ENCODE measurements around the gene PLCB1.
"Not testable (repeated sequence)": the region's sequence is repeated elsewhere in the genome, so short reads cannot be mapped to it uniquely, and the experiment has no call there.

The PLCB1 gene

DNA sequence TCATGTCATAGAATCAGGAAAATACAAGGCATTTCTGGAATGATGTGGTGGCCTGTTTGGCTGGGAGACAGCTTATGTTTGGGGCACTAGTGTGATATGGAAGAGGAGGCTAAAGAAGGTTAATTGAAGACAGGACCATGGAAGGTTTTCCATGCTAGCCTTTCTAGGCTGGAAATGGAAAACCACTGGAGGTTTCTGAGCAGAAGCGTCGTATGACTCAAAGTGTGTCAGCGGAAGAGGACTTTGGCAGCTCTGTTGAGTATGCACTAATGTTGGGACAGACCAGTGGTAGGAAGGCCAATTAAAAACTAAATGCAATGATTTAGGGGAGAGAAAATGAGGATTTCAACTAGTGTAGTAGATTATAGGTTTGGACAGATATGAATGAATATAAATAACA is 413.1 kb downstream of the PLCB1 start:
- DNase-seq (ENCODE audit: low read depth): no peak

DNA sequence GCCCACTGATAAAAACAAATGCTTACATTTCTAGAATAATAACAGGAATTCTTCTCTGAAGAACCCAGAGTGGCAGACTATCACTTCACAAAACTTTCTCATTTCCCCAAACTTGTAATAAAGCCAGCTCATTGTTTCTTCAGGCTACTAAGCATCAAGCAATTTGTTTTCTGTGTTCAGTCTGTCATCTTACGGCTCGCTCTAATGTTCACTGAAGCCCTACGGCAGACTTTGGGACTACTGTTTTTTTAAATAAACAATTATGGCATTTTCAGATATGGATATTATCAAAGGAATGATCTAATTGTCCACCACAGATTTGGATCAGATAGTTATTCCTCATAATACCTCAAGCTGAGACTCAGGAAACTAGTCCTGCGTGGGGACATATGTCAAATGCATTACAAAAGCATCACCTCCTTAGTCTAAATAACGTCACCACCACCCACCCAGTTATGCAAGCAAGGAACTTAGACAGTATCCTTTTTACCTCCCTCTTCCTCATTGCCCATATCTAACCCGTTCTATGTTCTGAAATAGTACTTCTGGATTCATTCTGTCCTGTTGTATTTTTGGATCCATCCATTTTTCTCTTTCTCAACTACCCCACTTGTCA is 415.1 kb downstream of the PLCB1 start:
- no peak for DNase-seq (ENCODE audit: low read depth)

DNA sequence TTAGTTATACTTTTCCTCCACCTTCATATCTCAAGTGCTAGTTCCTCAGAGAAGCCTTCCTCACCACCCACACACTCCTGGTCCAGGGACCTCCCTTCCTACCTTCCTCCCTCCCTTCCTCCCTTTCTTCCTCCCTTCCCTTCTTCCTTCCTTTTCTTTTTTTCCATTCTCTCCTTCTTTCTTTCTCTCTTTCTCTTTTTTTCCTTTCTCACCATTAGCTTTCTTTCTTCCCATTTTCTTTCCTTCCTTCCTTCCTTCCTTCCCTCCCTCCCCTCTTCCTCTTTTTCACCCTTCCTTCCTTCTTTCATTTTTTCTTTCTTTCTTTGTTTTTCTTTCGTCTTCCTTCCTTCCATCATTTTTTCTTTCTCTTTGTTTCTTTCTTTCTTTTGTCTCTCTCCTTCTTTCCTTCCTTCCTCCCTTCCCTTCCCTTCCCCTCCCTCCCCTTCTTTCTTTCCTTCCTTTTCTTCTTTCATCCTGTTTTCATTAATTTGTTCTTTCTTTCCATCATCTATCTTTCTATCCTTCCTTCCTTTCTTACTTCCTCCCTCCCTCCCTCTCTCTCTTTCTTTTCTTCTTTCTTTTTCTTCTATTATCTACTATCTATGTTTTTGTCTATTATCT is 416.0 kb downstream of the PLCB1 start:
- DNase-seq (ENCODE audit: low read depth): no peak

DNA sequence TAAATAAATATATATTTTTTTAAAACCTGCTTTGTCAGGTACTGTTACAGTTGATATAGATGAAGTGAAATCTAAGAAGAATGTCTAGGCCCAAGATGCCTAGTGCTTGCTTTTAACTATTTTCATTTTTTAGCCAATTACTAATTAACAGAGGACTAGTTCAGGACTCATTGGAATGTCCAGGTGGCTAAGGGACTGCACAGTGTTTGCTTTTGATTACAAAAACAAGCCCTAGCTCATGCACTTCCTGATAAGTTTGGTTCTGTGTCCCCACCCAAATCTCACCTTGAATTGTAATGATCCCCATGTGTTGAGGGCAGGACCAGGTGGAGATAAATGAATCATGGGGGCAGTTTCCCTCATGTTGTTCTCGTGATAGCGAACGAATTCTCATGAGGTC is 417.1 kb downstream of the PLCB1 start:
- DNase-seq (ENCODE audit: low read depth): no peak

DNA sequence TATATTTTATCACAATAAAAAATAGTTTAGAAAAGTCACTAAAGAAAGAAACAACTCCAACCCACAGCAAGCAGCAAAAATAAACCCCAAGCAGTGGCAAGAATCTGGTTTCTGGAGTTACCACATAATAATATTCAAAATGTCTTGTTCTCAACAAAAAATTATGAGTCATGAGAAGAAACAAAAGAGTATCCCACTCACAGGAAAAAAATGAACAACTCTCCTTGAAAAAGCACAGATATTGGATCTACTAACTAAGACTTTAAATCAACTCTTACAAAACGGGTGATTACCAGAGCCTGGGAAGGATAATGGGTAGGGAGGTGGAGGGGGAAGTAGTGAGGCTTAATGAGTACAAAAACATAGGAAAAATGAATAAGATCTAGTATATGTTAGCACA is 425.6 kb downstream of the PLCB1 start:
- DNase-seq (ENCODE audit: low read depth): no peak

DNA sequence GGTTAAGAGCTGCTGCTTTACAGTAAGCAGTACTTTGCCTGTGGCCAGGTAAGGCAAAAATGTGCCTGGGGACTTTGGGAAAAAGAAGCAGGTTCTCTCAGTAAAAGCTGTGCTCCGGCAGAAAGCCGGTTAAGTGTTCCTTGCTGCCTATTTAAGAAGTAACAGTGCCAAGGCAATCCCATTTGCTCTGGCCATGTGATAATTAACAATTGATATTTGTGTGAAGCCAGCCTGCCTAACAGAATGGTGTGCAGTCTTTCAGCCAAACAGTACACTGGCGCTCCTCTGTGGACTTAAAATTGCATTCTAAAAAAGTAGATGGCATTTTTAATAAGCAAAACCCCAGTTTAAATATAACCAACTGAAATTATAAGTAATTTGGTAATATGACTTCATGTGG is 430.3 kb downstream of the PLCB1 start:
- no peak for DNase-seq (ENCODE audit: low read depth)

DNA sequence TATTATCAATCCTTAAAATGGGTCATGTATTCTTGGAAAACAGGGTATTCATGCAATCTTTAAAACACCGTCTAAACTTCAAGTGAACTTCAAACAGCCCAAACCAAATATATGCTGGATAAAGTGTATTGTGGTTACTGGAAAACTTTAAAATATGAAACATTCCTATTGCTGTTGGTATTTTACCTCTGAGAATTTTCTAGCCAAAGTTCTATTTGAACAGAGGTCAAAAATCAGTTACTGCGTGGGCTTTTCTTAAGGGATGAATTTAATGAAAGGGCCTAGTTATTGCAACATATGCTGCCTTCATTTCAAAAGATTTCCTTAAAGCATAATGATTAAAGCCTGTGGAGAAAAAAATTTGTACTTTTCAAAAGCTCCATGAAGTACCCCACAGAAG is 436.0 kb downstream of the PLCB1 start:
- DNase-seq (ENCODE audit: low read depth): no peak

DNA sequence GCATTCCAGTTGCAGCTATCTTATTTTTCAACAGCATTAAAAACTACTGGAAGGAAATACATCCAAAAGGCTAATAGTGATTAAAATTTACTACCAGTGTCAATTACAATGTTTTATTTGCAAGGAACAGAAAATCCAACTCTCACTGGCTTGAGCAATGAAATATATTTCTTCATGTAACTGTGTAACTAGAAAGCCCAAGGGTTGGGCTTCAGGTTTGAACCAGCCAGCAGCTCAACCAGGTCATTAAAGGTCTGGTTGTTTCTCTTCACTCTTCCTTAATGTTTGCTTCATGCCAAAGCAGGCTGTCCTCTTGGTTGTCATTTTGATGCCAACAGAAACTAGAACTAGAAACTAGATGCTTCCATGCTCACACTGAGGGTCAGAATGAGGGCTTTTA is 437.7 kb downstream of the PLCB1 start:
- DNase-seq (ENCODE audit: low read depth): no peak

DNA sequence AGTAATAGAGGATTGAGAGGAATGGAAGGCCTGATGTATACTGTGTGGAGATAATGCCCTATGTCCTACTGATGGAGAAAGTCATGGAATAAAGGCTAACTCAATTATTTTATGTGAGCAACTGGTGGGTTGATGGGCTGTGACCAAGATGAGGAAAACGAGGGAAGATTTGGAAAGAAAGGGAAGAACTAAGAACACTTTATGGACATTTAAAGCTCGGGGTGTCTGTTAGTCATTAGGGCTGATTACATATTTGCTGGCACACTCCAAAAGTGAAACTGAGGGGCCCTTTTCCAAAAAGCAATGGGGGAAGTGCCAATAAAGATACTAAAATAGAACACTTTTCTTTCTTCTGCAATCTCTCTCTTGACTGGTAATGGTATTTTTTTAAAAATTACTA is 439.5 kb downstream of the PLCB1 start:
- no peak for DNase-seq (ENCODE audit: low read depth)

DNA sequence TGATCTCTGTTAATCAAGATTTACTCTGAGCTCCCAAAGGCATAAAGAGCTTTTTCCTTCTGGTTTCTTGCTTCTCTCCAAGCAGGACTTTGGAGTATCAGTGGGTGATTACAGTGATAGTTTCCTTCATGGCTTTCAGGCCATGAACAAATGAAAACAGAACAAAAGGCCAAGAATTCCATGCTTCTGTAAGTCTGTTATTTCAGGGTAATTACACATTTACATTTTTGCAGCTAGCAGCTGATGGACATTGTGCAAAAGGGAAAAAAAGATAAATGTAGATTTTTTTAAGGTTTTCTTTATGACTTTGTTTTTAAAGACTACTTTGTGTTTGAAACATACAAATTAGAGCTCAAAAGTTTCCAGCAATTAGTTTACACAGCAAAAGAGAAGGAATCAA is 441.6 kb downstream of the PLCB1 start:
- no peak for DNase-seq (ENCODE audit: low read depth)

DNA sequence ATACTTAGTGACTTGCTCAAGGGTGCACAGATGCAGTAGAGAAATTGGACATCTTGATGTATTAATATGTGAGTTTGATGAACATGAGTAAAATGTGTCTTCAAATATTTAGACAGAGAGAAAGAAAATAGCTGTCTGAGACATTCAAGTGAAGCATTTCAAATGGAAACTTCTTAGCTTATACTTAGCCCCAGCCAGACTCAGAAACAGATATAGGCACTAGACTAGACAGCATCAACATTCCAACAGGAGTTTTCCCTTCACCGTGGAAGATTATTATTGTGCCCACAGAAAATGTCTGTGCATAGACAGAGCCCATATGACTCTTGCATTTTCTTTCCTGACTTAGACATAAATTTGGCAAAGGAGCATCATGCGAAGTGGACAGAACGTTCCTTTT is 443.0 kb downstream of the PLCB1 start:
- no peak for DNase-seq (ENCODE audit: low read depth)

DNA sequence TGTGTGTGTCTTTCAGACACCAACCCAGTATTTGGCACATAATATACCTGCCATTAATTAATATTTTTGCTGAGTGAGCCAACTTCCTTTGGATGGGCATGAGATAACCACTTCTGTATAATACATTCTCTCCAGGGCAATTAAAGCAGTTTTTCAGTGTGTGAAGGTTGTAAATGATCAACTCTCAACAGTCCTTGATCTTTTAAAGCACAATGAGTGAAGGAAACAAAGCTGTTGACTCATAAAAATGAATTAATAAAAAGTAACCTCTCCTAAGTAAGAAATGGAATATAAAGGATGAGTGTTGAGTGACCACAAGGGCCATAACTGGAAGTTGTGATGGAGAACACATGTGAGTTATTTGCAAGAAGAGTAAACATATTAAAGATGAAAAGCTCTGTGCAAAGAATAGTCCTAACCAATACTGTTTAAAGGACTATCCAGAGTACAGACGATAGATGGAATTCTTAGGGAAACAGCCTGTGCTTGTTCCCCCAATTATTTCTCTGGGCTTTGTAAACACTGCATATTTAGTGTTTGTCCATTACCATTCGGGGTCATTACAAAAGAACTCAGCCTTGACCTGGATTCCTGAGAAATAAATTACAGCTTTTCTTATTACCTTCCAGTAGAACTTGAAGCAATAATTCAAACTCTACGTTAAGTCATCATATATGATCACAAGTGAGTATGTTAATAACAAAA is 446.2 kb downstream of the PLCB1 start:
- DNase-seq (ENCODE audit: low read depth): no peak

DNA sequence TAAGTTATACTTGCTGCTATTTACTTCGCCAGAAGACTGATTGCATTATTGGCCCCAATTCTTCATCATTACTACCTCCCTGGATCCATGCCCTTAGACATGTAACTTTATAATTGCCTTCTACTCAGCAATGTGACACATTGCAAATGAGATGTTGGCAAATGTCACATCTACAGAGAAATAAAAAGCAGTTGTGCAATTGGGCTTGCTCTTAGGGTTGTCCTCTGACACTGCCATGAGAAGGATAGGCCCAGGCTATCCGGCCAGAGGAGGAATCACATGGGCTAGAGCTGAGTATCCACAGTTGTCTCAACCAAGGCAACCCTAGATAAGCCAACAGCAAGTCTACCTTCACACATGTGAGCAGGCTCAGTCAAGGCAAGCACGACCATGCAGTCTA is 447.0 kb downstream of the PLCB1 start:
- DNase-seq (ENCODE audit: low read depth): no peak

DNA sequence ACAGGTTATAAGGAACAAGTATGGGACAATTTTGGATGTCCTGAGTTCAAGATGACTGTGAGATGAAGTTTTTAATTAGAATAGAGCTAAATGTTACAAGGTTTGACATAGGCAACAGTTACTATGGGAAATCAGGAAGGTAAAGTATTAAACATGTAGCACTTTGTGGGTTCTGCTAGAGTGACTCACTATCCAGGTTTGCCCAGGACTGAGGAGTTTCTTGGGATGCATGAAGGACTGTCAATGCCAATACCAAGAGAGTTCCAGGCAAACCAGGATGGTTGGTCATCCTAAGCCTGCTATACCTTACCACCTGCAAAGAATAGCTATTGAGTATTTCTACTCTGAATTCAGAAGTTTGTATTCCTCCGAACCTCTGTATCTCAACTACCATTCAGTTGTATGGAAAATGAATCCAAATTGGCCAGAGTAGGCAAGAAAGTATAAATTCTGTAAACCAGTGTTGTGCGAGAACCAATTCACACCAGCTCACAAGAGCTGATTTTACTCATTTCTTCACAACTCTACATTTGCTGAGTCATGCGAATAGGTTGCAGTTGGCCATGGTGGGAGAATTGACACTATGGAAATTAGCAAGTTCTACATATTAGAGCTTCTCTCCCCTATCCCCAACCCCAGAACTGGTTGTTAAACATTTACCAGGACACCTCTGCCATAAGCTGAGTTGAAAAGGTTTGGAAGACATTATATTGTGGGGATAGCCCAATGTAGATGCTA is 449.5 kb downstream of the PLCB1 start:
- DNase-seq (ENCODE audit: low read depth): no peak

DNA sequence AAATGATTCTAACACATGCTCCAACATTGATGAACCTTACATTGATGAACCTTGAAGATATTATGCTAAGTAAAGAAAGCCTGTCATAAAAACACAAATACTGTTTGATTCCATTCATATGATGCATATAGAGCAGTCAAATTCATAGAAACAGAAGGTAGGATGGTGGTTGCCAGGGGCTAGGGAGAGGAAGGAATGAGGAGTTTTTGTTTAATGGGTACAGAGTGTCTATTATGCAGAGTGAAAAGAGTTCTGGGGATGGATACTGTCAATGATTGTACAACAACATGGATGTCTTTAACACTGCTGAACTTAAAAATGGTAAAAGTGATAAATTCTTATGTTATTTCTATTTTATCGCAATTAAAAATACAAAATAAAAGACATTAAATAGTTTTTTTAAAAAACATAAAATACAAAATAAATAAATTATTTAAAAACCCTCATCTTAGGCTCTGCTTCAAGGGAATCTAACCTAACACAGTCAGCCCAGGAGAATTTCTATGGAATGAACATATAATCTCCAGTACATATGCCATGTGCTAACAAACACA is 451.0 kb downstream of the PLCB1 start:
- DNase-seq (ENCODE audit: low read depth): no peak

DNA sequence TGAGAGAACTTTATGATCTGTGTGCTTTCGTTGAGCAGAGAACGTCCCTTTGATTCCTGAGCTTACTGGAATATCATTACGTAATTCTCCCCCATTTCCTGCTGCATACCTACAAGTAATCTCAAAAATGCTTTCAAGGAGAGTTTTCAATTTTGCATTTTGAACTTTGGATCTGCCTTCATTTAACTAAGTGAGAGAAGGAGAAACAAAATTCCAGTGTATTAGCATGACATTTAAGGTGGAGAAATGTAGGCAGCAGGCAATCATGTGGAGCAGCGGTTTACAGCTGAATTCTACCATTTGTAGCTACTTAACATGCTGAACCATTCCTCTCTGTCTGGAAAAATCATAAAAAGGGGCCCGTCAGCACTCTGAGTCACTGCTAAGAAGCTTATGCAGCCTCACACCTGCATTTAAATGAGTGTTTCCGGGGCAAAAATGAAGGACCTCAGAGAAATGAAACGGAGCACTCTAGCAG is 451.5 kb downstream of the PLCB1 start:
- no peak for DNase-seq (ENCODE audit: low read depth)

DNA sequence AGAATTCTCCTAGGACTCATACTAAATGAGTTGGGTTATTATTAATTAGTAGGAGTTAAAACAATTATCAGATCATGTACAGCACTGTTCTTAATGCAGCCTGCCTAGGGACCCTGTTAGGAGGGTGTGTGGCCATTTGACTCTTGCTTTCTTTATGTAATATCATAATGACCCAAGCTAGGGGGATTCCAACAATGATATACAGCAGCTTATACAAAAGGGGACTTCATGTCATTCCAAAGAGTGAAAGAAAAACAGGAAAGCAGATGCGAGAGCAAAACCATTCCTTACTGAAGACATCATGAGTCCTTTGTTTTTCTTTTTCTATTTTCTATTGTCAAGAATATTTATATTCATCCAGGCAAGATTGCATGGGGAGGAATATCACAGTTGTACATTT is 455.2 kb downstream of the PLCB1 start:
- no peak for DNase-seq (ENCODE audit: low read depth)

DNA sequence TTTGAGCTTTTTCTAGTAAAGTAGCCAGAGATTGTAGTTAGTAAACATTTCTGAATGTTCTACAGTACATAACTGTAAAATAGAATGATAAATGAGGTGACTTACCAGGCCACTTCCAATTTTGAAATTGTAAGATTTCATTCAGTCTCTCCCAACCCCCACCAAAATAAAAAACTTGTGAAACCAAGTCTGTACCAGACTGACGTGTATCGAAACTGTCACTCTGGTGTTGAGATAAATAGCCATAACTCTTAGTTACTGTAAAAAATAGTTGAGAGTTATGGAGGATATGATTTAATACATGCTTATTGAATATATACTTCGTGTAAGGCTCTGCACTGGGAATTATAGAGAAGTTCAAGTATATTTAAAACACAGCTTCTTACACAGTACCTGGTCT is 455.7 kb downstream of the PLCB1 start:
- no peak for DNase-seq (ENCODE audit: low read depth)

DNA sequence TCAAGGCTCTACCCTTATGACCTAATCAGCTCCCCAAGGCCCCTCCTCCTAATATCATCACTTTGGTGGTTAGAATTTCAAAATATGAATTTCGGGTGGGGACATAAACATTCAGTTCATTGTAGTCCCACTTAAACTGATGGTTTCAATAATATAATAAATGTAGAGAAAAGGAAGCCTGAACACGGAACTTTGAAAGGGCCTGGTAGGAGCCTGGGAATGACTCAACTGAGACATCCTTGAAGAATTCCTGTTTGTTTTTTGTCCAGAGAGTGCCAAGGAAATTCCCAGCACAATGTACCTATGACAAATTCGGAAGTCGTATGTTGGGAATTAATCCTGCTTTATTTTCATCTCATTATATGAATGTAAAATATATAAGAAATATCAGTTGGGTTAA is 457.9 kb downstream of the PLCB1 start:
- DNase-seq (ENCODE audit: low read depth): no peak

DNA sequence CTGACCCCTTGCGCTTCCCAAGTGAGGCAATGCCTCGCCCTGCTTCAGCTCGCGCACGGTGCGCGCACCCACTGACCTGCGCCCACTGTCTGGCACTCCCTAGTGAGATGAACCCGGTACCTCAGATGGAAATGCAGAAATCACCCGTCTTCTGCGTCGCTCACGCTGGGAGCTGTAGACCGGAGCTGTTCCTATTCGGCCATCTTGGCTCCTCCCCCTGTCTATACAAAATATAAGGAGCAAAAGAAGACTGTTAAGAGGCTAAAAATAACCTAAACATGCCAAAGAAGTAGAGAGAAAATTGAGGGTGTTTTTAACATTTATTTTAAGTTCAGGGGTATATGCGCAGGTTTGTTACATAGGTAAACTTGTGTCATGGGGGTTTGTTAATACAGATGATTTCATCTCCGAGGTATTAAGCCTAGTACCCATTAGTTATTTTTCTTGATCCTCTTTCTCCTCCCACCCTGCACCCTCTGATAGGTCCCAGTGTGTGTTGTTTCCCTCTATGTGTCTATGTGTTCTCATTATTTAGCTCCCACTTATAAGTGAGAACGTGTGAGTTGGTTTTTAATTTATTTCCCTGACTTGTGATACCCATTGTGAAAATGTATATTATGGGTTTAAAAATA is 469.0 kb downstream of the PLCB1 start:
- not testable (repeated sequence) for DNase-seq (ENCODE audit: low read depth)

DNA sequence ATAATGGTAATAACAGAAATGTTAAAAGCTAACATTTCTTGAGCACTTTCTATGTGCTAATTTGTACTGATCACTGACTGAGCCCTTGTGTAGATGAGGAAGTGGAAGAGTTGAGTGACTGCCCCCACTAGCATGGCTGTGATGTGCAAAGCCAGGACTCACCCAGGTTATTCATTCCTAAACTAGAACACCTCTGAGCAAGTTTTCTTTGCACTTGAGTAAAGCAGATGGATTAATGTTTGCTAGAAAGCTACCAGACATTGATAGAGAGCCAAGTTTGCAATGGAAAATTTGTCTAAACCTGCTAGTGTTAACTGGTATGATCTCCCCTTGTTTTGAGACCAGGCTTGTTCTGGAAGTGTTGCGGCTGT is 469.5 kb downstream of the PLCB1 start:
- DNase-seq (ENCODE audit: low read depth): no peak

Data from CMK (cell line).